HL-60 (cell line): Measurements from ENCODE around the gene LRRC4B.

Experiments
- DNase-seq, 2 experiments: peaks; one replicate each; pipeline ENCODE4 v3.0.0-alpha.2; 2010 to 2020; ENCODE audit warnings: low read depth in 1 of 2, low spot score in 1 of 2
- H3K27ac ChIP-seq: fragments of 250-450 bp; sonication (Bioruptor Pico); replicated peaks from 2 replicates; pipeline ENCODE4 v1.5.1; 2020; ENCODE audit warnings: mild to moderate bottlenecking, moderate library complexity
- H3K27me3 ChIP-seq: fragments of 250-450 bp; sonication (Bioruptor Pico); 2 replicates; pipeline ENCODE4 v1.5.1; 2021; ENCODE audit warnings: mild to moderate bottlenecking, moderate library complexity; ENCODE audit not compliant: insufficient read depth, poor library complexity, severe bottlenecking
- H3K4me3 ChIP-seq: replicated peaks from 2 replicates; pipeline ENCODE4 v1.5.1; 2011; ENCODE audit warnings: mild to moderate bottlenecking, control low read depth, low read length; ENCODE audit not compliant: insufficient read depth
- CTCF ChIP-seq: IDR thresholded peaks from one replicate; pipeline ENCODE4 v1.5.1; 2011; ENCODE audit warnings: low read length, control low read depth, inconsistent platforms; ENCODE audit not compliant: insufficient read depth
- GABPA ChIP-seq: IDR thresholded peaks from 2 replicates; pipeline ENCODE4 v1.6.1; 2012; ENCODE audit warnings: low read depth
- POLR2AphosphoS5 ChIP-seq: IDR thresholded peaks from 2 replicates; pipeline ENCODE4 v1.6.1; 2012; ENCODE audit warnings: low read depth
- SPI1 ChIP-seq: IDR thresholded peaks from 2 replicates; pipeline ENCODE4 v1.6.1; 2012; ENCODE audit warnings: low read depth, mild to moderate bottlenecking, borderline replicate concordance
- TF ChIP-seq, protein P1 (sequence below): IDR thresholded peaks from 2 replicates; pipeline ENCODE4 v1.6.1; 2012; ENCODE audit warnings: low read depth; ENCODE audit not compliant: insufficient replicate concordance

The LRRC4B gene

GRCh38 chr19:50573741-50574461, 5.7 kb upstream of the LRRC4B start:
- no peak for TF ChIP-seq CTCF
- TF ChIP-seq, protein P1, sequence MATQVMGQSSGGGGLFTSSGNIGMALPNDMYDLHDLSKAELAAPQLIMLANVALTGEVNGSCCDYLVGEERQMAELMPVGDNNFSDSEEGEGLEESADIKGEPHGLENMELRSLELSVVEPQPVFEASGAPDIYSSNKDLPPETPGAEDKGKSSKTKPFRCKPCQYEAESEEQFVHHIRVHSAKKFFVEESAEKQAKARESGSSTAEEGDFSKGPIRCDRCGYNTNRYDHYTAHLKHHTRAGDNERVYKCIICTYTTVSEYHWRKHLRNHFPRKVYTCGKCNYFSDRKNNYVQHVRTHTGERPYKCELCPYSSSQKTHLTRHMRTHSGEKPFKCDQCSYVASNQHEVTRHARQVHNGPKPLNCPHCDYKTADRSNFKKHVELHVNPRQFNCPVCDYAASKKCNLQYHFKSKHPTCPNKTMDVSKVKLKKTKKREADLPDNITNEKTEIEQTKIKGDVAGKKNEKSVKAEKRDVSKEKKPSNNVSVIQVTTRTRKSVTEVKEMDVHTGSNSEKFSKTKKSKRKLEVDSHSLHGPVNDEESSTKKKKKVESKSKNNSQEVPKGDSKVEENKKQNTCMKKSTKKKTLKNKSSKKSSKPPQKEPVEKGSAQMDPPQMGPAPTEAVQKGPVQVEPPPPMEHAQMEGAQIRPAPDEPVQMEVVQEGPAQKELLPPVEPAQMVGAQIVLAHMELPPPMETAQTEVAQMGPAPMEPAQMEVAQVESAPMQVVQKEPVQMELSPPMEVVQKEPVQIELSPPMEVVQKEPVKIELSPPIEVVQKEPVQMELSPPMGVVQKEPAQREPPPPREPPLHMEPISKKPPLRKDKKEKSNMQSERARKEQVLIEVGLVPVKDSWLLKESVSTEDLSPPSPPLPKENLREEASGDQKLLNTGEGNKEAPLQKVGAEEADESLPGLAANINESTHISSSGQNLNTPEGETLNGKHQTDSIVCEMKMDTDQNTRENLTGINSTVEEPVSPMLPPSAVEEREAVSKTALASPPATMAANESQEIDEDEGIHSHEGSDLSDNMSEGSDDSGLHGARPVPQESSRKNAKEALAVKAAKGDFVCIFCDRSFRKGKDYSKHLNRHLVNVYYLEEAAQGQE = no peak
- TF ChIP-seq POLR2AphosphoS5 = no peak
- TF ChIP-seq GABPA = no peak
- Histone ChIP-seq H3K27ac (no peak overlapping the region), H3K27me3 (peaks cover 5% of the 10 kb centered on the region), H3K4me3 (no peak overlapping the region)
- no peak for DNase-seq

GRCh38 chr19:50570997-50571396, 2.8 kb upstream of the LRRC4B start:
- no peak overlapping the region for H3K4me3 ChIP-seq
- no peak for DNase-seq
- TF ChIP-seq GABPA = no peak
- TF ChIP-seq SPI1 = no peak
- TF ChIP-seq CTCF = no peak
- no peak for TF ChIP-seq POLR2AphosphoS5
- TF ChIP-seq, protein P1 = no peak
- no peak overlapping the region for H3K27ac ChIP-seq
- H3K27me3 ChIP-seq = peaks cover 13% of the 10 kb centered on the region

GRCh38 chr19:50569938-50570540, 1.8 kb upstream of the LRRC4B start:
- peaks cover 19% of the 10 kb centered on the region for H3K27me3 ChIP-seq
- no peak overlapping the region for H3K4me3 ChIP-seq
- H3K27ac ChIP-seq = no peak overlapping the region
- DNase-seq = no peak
- TF ChIP-seq GABPA (no peak), CTCF (no peak)
